Eye (tissue), 1 donor: ENCODE measurements around the gene LDHD.
A peak's percentile ranks its signal among the peaks of the same experiment; 100 is the strongest.
"Not testable (repeated sequence)": the region's sequence is repeated elsewhere in the genome, so short reads cannot be mapped to it uniquely, and the experiment has no call there.

ENCODE experiments used
- DNase-seq: peaks from one replicate; pipeline ENCODE4 v3.0.0-alpha.2; 2015

Gene LDHD

GRCh38 chr16:75116081-75116910 lies at the start of gene LDHD:
LDHD (minus strand) TSS chr16:75116780; CDS start chr16:75116720, 60 bp downstream.
- peak; percentile 55 for DNase-seq

- DNase-seq = no peak
Observed at GRCh38 chr16:75160386-75160785, 43.8 kb upstream of the LDHD start.

- DNase-seq = no peak
Observed at GRCh38 chr16:75152635-75153034, 36.1 kb upstream of the LDHD start.

GRCh38 chr16:75151798-75152197 lies 35.2 kb upstream of the LDHD start:
- DNase-seq = no peak

- DNase-seq = peak; percentile 99
Observed at GRCh38 chr16:75148311-75149195, 32.0 kb upstream of the LDHD start, which contains the start of gene ZFP1. ZFP1 (plus strand) TSS chr16:75148524; CDS start chr16:75152952, 4,428 bp downstream.

- no peak for DNase-seq
Observed at GRCh38 chr16:75147968-75148310, 31.4 kb upstream of the LDHD start.

- no peak for DNase-seq
Observed at GRCh38 chr16:75143941-75144340, 27.4 kb upstream of the LDHD start.

GRCh38 chr16:75139498-75139897 lies 22.9 kb upstream of the LDHD start:
- DNase-seq = no peak

GRCh38 chr16:75138636-75139035 lies 22.1 kb upstream of the LDHD start:
- no peak for DNase-seq

- no peak for DNase-seq
Observed at GRCh38 chr16:75138233-75138632, 21.7 kb upstream of the LDHD start.

GRCh38 chr16:75131081-75131480 lies 14.5 kb upstream of the LDHD start:
- no peak for DNase-seq

GRCh38 chr16:75130150-75130771 lies 13.7 kb upstream of the LDHD start:
- no peak for DNase-seq

GRCh38 chr16:75129421-75130149 lies 13.0 kb upstream of the LDHD start:
- DNase-seq = not testable (repeated sequence)

GRCh38 chr16:75127713-75128415 lies 11.3 kb upstream of the LDHD start:
- no peak for DNase-seq

- no peak for DNase-seq
Observed at GRCh38 chr16:75122609-75123008, 6.0 kb upstream of the LDHD start.

GRCh38 chr16:75121949-75122568 lies 5.5 kb upstream of the LDHD start:
- no peak for DNase-seq

- DNase-seq = no peak
Observed at GRCh38 chr16:75120253-75120652, 3.7 kb upstream of the LDHD start.

GRCh38 chr16:75118943-75119539 lies 2.5 kb upstream of the LDHD start:
- DNase-seq = no peak

GRCh38 chr16:75116911-75117245 lies 298 bp upstream of the LDHD start:
- no peak for DNase-seq

- DNase-seq = no peak
Observed at GRCh38 chr16:75114946-75115825, 1.4 kb downstream of the LDHD start.
